ENCODE results near the gene SUN1.
A peak's percentile ranks its signal among the peaks of the same experiment; 100 is the strongest.

SUN1 gene

DNA sequence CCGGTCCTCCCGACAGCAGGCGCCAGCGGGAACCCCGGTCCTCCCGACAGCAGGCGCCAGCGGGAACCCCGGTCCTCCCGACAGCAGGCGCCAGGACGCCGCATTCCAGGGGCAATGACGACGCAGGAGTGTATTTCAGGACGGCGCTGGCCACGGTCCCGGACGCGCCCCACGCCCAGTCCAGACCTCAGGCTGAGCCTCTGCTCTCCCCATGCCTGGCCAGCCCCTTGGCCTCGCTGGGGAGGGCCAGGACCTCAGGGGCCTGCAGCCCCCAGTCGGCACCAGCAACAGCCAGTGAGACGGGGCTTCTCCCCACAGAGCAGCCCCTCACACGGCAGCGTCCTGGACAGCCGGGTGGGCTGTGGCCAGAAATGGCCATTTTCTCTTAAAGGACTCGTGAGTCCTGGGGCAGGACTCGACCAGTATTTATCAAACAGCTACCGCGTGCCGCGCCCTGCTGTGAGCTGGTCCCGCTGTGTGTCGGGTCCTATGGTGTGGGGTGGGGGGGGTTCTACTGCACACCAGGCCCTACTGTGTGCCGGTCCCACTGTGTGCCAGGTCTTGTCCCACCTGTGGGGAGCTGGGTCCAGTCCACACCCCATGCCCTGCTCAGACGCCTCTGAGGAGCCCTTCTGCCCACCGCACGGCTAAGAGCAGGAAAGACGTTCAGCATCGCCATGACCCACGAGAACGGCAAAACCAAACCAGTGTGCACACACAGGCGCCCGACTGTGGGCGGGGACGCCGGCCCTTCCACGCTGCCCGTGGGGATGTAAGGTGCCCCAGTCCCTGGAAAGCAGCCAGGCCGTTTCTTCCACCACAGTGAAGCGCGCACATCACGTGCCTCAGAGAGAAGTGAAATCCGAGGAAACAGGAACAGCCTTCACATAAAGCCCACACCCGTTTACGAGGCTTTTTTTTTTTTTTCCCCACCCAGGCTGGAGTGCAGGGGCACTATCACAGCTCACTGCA lies 77.4 kb downstream of the SUN1 start:
- DNase-seq: no peak

DNA sequence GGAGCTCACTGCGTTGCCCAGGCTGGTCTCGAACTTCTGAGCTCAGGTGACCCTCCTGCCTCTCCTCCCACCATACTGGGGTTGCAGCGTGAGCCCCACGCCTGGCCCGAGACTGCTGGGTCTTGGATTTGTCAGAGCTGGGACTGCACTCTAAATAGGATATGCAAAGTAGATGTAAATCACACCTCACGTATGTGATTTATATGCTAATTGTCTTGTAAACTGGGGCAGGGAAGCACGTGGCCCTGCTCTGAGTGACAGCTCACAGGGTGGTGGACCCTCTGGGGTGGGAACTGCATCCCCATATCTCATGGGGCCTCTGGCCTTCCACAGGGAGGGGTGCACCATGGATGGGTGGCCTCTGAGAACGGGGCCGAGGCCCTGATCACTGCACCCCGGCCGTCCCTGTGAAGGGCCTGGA lies 78.2 kb downstream of the SUN1 start:
- no peak for DNase-seq

DNA sequence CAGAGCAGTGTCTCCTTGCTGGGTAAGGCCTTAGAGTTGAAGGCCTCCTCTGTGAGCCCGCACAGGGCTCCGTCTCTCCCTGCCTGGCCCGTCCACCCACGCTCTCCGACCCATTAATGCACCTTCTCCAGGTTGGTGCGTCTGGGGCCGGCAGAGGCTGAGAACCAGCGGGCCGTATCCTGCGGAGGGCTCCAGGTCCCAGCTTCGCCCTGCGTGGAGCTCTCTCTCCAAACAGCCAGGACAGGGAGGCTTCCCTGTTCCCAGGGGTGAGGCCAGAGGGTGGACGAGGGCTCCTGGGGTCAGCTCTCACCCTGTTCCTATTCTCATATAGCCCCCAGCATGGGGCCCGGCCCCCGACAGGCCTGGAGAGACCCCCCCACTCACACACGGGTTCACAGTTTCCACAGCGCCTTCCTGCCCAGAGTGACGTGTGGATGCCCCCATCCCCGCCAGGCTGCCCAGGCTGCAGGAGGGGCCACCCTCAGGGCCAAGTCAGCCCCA lies 78.7 kb downstream of the SUN1 start:
- no peak for DNase-seq

DNA sequence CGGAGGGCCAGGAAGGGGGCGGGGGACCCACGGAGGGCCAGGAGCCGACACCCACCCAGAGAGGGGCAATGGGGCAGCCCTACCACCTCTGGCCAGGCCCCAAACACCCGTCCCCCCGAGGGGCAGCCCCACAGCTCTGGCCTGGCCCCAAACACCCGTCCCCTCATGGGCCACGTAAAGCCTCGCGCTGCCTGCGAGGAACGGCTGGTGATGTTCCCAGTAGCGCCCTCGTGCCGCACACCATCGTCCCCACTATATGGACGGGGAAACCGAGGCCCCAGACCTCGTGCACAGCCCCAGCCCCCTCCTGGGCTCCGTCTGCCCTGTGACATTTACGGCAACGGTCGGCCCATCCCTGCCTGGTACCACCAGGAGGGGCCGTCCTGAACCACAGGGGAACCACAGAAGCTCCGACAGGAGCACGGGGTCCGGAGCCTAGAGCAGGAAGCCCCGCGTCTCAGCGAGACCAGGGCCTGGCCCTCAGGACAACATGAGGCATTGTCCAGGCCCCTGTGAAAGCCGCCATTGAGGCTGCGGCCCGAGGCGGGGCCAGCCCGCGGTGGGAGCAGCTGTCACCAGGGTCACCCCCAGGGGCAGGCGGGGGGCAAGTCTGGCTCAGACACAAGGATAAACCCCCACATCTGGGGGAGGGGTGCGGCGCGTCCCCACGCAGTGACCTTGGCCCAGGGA lies 79.7 kb downstream of the SUN1 start:
- no peak for DNase-seq

DNA sequence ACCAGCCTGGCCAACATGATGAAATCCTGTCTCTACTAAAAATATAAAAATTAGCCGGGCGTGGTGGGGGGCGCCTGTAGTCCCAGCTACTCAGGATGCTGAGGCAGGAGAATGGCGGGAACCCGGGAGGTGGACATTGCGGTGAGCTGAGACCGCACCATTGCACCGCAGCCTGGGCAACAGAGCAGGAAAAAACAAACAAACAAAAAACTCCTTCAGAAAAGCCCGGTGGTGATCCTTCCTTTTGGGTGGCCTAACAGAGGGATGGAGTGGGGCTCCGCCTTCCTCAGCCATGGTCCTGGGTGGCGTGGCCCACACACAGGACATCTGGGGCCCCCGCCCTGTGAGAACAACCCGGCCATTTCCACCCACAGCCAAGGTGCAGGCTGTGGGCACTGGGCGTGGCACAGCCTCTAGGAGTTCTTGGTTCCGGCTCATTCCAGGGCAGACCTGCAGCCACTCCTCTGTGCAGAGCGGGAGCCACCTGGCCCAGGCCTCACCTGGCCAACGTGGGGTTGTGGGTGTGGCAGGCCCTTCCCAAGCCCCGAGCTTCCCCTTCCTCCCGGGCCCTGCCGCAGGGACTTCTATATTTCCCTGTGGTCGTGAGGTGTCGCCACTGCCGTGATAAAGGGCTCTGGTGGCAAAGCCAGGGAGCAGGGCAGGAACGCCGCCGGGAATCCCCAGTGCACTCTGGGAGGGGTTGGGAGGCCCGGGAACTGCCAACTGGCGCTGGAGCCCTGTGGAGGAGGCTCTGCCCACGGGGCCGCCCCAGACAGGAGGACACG lies 81.7 kb downstream of the SUN1 start:
- DNase-seq: no peak

DNA sequence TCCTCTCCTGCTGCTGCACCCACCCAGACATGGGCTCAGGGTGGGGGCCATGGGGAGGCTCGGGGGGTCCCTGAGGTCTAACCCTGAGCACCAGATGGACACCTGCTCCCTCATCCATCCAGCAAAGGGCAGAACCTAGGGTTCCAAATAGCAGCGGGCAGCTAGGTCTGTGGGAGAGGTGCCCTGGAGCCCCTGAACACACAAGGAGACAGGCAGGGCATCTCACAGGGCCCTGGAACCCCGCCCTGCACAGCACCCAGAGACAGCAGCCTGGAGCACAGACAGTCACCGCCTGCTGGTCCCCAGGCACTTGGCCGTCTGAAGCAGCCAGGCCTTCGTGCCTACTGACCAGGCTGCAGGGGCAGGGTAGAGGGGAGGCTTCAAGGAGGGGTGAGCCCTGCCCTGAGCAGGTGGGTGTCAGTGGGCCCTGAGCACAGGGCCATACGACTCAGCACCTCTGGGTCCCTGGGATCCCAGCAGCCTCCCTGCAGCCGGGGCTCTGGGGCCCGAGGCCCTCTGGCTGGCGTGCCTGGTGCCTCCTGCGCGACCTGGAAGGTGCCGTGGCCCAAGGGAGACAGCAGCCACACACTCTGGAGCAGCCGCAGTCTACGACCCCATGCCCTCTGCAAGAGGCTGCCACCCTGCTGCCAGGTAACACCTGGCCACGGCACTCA lies 82.4 kb downstream of the SUN1 start:
- no peak for DNase-seq

DNA sequence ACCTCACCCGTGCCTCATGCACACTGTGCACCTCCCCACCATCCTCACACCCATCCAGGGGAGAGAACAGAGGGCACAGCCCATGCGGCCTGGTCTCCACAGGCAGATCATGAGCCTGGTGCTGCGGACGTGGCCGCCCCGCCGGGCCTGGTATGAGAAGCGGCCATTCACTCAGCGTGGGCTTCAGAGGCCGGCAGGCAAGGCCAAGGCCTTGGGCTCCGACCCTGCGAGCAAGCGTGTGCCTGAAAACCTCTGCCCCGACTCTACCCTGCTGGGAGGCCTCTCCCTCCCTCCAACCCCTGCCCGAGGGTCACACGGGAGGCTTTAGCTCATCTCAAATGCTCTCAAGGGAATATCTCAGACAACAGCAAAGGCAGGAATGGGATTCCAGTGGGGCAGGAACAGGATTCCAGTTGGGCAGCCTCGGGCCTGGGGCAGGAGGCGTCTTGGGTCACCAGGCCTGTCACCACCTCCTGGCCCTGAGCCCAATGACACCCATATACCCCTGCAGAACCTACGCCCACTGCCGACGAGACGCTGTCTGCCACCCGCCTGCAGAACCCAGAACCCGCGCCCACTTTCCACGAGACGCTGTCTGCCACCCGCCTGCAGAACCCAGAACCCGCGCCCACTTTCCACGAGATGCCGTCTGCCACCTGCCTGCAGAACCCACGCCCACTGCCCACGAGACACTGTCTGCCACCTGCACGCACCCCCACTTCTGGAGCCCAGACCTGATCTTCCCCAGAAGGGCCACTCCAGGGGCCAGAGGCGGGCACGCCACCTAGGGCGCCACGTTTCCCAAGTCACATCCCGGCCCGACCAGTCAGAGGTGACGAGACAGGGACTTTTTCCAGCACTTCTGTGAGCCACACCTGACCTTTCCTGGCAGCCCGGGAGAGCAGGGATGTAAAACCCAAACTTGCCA lies 83.3 kb downstream of the SUN1 start:
- DNase-seq: no peak

DNA sequence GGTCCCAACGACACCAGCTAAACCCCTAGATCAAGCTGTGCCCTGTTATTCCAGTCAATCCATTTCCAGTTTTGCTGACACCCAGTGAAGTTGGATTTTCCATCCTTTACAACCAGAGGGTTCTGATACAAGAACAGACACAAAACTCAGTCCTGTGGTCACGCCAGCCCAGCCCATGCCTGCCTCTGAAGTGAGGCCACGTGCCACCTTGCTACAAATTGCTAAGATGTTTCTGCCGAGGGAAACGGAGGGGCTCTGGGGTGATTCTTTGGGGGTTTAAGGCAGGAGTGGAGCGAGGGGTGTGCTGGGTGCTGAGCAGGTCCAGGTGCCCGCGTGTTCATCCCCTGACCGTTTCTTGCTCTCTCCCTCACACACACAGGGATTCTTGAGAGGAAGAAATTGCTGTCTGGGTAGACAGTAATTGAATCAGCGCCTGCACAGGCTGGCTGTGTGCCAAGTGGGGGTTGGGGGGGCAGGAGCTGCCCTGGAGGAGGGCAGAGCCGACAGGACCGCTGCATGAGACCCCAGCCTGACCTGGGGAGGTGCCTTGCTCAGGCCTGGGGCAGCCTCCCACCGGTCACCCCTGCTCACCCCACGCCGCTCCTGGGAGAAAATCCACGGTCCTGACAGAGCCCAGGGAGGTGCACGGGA lies 84.1 kb downstream of the SUN1 start:
- DNase-seq: peak; percentile 15

DNA sequence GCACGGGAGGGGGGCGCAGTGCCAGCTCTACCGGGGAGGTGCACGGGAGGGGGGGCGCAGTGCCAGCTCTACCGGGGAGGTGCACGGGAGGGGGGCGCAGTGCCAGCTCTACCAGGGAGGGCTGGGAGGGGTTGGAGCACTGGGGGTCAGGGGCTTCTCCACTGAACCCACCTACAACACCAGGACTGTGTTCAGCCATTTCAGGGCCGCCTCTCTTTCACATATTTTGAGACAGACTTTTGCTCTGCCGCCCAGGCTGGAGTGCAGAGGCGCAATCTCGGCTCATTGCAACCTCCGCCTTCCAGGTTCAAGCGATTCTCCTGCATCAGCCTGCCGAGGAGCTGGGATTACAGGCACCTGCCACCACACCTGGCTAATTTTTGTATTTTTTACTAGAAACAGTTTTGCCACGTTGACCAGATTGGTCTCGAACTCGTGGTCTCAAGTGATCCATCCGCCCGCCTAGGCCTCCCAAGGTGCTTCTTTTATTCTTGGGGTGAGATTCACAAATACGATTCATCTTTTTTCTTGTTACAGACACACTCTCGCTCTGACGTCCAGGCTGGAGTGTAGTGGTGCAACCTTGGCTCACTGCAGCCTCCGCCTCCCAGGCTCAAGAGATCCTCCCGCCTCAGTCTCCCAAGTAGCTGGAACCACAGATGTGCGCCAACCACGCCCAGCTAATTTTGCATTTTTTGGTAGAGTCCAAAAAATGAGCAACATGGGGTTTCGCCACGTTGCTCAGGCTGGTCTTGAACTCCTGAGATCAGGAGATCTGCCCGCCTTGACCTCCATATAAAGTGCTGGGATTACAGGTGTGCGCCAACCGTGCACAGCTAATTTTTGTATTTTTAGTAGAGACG lies 85.2 kb downstream of the SUN1 start:
- no peak for DNase-seq

DNA sequence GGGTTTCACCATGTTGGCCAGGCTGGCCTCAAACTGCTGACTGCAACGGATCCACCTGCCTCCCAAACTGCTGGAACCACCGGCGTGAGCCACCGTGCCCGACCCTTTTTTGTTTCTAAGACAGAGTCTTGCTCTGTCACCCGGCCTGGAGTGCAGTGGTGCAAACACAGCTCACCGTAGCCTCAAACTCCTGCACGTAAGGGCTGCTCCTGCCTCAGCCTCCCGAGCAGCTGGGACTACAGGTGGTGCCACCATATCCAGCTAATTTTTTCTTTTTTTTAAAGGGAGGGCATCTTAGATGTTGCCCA lies 85.8 kb downstream of the SUN1 start:
- no peak for DNase-seq

DNA sequence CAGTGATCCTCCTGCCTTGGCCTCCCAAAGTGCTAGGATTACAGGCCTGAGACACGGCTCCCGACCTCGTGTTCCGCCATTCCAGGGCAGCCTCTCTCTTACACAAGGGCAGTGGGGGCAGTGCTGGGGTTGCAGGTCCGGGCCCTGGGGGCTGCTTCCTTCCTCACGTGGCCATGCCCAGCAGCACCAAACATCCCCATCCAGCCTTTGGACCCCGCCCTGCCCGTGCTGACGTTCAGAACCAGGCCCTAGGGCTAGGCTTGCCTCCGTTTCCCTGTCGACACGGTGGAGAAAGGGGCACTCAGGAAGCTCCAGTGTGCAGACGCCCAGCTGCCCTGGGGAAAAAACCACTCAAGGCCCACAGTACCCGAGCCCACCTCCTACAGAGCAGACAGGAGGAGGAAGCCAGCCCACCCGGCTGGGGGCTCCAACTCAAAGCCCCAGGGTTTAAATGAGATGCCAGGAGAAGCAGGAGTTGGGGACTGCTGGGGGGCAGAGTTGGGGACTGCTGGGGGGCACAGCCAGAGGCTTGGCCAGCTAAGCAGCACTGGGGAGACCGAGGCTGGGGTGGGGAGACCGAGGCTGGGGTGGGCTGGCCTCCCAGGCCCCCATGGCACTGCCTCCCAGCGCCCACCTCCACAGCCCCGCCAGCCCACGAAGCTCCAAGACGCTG lies 86.3 kb downstream of the SUN1 start:
- DNase-seq: no peak

DNA sequence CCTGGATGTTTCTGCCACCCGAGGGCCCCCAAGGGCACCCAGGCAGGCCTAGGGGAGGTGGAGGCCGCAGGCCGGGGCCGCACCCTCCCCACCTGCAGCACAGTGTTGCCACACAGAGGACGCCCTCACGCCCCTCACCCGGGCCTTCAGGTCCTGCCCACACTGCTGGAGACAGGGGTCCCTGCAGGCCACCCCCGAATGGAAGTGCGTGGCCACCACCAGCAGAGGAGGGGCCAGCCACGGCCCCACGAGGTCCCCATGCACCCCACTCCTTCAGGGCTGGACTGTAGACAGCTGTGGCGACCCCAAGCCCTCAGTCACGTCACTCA lies 86.8 kb downstream of the SUN1 start:
- no peak for DNase-seq

DNA sequence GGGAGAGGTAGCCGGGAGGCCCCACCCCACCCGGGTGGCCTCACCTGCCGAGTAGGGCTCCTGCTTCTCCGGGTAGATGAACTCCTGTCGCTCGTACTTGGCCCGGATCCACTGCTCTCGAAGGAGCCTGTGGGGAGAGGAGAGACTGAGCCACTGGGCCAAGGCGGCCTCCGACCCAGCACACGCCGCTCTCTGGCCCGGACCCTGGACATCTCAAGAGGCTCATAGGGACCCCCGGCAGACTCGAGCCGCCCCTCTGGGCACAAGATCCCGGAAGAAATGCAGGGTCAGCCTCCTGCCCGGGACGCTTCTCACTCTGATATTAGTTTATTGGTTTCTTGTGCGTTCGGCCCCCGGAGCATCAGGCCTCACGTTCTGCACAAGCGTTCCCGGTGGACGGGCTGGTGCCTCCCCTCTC lies 87.7 kb downstream of the SUN1 start:
- no peak for DNase-seq

DNA sequence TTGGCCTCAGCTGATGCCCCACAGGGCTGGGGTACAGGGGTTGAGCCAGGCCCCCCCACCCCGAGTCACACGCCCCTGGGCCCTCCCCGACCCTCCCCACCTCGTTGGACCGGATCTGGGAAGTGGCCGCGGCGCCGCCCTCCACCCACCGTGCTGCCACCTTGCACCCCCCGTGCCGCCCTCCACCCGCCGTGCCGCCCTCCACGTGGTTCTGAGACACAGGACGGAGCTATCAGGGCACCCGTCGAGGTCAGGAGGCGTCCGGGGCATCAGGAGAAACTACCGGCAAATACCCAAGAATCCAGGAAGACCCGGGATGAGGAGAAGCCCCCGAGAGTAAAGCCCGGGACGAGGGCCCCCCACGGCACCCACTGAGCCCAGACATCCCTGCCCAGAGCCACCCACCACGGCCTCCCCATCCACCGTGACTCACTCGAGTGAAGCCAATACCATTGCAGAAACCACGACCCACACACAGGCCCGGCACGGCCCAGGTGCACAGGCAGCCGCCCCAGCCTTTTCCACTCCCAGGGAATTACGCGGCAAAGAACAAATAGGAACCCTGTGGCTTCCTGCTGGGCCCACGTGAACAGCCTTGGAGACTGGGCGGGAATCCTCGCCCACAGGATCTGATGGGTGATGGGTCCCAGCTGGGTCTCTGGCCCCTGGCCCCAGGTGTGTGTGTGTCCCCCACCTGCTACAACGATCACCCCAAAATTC lies 88.2 kb downstream of the SUN1 start:
- no peak for DNase-seq

DNA sequence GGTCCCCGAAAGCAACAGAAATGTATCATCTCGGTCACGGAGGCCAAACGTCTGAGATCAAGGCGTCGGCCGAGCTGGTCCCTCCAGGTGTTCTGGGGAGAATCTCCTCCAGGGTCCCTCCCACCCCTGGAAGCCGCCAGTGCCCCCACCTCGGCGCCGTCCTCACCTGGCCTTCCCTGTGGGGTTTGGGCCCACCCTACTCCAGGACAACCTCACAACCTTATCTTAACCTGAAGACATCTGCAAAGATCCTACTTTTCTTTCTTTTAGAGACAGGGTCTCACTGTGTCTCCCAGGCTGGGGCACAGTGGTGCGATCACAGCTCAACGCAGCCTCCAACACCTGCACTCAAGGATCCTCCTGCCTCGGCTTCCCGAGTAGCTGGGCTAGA lies 88.8 kb downstream of the SUN1 start:
- DNase-seq: no peak

DNA sequence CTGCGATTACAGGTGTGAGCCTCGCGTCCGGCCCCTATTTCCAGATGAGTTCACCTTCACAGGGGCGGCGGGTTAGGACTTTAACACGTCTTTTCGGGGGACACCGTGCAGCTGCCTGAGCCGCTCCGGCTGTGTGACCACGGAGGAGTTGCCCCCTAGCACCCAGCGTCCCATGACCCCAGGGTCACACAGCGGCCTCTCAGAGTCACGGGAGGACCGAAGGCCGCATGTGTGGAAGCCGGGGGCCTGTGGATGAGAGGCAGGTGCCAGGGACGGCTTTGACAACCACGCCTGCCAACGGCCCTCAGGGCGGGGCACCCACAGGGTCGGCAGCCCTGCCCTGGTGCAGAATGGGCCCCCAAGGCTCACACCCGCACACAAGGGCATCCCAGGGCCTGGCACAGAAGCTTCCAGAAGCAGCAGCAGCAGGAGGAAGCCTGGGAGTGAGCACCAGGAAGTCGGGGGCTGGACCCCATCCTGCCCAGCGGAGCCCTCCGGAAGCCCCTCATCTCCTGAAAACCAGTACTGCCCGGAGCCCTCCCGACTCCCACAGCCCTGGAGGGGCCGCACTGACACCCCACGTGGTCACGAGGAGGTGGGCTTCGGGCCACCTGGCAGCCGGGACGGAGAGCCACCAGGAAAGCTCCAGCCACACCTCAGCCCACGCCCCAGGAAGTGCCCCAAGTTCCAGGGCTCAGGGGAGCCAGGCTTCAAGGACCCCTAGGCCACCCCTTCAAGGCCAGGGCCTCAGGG lies 89.5 kb downstream of the SUN1 start:
- DNase-seq: no peak

DNA sequence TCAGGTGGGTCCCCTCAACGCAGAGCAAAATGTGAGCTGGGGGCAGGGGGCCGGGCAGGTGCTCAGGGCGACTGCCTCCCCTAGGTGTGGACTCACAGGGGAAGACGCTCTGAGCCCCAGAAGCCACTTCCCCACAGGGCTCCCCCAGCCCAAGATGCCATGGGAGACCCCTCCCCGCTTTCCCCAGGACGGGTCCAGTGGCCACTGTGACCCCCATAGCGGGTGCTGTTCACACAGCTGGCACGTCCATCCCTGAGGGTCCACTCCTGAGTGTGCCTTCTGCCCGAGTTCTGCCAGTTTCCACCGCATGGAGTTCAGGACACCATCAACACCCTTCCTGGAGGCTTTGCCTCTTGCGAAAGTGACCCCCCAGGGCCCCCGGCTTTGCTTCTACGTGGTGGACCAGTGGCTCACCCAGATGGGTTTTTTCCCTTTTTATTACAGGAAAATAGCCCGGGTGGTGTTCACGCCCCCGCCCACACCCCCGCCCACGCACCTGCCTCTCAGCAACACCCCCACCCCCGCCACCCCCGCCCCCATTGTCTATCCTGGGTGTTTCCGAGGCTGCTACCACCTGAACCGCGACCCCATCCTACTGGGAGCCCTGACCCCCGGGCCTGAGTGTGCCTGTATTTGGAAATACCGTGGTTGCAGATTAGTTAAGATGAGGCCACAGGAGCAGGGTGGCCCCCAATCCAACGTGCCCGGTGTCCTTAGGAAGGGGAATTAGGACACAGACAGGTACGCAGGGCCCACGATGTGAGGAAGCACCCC lies 90.2 kb downstream of the SUN1 start:
- no peak for DNase-seq
